Inflammatory macrophage treated with lipopolysaccharide for 4 hours (primary cell): ENCODE measurements around the gene CDHR2.

ENCODE experiments used
- DNase-seq: peaks from one replicate; pipeline ENCODE4 v3.0.0-alpha.2; 2020

CDHR2 gene

GRCh38 chr5:176624142-176624541 is 75.0 kb downstream of the CDHR2 start:
- DNase-seq: no peak

- DNase-seq: no peak
Measured at GRCh38 chr5:176624938-176625337, 75.8 kb downstream of the CDHR2 start.

- DNase-seq: no peak
Measured at GRCh38 chr5:176625512-176625911, 76.4 kb downstream of the CDHR2 start.

GRCh38 chr5:176625966-176626875 is 77.1 kb downstream of the CDHR2 start:
- no peak for DNase-seq

GRCh38 chr5:176626876-176627236 is 77.7 kb downstream of the CDHR2 start:
- no peak for DNase-seq

- DNase-seq: no peak
Measured at GRCh38 chr5:176627582-176627981, 78.4 kb downstream of the CDHR2 start.

- no peak for DNase-seq
Measured at GRCh38 chr5:176628406-176629228, 79.5 kb downstream of the CDHR2 start.

- no peak for DNase-seq
Measured at GRCh38 chr5:176629317-176629852, 80.2 kb downstream of the CDHR2 start.

GRCh38 chr5:176629853-176630680 is 80.9 kb downstream of the CDHR2 start, which contains the start of the genes EIF4E1B and SNCB:
TSS of gene EIF4E1B (plus strand) at chr5:176630675. CDS start at chr5:176642788, 12,113 bp downstream.
TSS of gene SNCB (minus strand) at chr5:176630534. CDS start at chr5:176629654, 880 bp downstream.
- peak; percentile 14 for DNase-seq

GRCh38 chr5:176630681-176631222 is 81.6 kb downstream of the CDHR2 start:
- DNase-seq: no peak

GRCh38 chr5:176631383-176632200 is 82.5 kb downstream of the CDHR2 start:
- DNase-seq: no peak

GRCh38 chr5:176632745-176633144 is 83.6 kb downstream of the CDHR2 start:
- DNase-seq: no peak

- no peak for DNase-seq
Measured at GRCh38 chr5:176633598-176633997, 84.5 kb downstream of the CDHR2 start.

GRCh38 chr5:176636426-176636825 is 87.3 kb downstream of the CDHR2 start:
- no peak for DNase-seq

- DNase-seq: no peak
Measured at GRCh38 chr5:176637556-176637955, 88.4 kb downstream of the CDHR2 start.

- no peak for DNase-seq
Measured at GRCh38 chr5:176638437-176638836, 89.3 kb downstream of the CDHR2 start.

- DNase-seq: no peak
Measured at GRCh38 chr5:176639208-176639607, 90.1 kb downstream of the CDHR2 start.

- no peak for DNase-seq
Measured at GRCh38 chr5:176639981-176640380, 90.8 kb downstream of the CDHR2 start.

- DNase-seq: no peak
Measured at GRCh38 chr5:176640616-176641015, 91.5 kb downstream of the CDHR2 start.

GRCh38 chr5:176642675-176643490 is 93.7 kb downstream of the CDHR2 start:
- no peak for DNase-seq
